GM04503 (cell line): ENCODE measurements around the gene RAB41.
A peak's percentile ranks its signal among the peaks of the same experiment; 100 is the strongest.
"Not testable (repeated sequence)": the region's sequence is repeated elsewhere in the genome, so short reads cannot be mapped to it uniquely, and the experiment has no call there.

Experiments used
- DNase-seq: peaks from one replicate; pipeline ENCODE4 v3.0.0-alpha.2; 2012; ENCODE audit warnings: low read depth

RAB41 gene

DNA sequence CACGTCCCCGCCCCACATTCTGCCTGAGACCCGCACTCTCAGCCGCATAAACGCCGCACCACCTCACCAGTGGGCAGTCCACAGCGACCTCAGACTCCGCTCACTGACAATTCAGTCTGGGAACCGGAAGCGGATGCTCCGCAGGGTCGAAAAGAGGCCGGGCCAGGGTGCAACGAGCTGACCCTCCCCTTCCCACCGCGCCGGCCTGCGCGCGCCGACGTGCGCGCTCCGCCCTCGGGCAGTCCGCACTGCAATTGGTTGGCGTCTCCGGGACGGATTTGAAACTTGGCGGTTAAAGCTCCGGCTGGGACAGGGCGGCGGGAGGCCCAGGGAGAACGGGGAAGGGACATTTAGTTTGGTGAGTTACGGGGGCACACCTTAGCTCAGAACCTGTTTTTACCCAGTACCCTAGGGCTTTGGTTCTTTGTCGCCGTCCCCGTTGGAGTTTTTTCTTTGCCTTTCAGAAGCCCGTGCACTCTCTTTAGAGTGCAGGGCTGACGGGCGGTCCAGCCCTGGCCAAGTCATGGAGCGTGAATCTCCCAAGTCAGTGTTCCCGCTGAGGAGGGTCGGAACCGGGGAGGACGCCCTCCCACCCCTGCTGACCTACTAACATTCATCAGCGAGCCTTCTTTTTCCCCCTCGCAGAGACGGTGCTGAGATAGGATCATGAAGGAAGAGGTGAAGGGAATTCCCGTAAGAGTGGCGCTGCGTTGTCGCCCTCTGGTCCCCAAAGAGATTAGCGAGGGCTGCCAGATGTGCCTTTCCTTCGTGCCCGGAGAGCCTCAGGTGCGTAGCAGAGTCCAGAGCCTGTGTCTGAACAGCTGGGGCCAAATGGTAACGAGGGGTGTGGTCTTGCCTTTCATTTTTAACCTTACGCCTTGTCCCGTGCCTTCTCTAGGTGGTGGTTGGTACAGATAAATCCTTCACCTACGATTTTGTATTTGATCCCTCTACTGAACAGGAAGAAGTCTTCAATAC is 8.1 kb downstream of the RAB41 start, which contains the start of the genes KIF4A and PDZD11:
KIF4A (plus strand) TSS at position 312 of the 978 bp plus-strand sequence; CDS start at position 667, 355 bp downstream.
PDZD11 (minus strand) TSS at position 135 of the 978 bp plus-strand sequence. CDS start 586 bp downstream, outside the sequence.
- peak; percentile 33 for DNase-seq

DNA sequence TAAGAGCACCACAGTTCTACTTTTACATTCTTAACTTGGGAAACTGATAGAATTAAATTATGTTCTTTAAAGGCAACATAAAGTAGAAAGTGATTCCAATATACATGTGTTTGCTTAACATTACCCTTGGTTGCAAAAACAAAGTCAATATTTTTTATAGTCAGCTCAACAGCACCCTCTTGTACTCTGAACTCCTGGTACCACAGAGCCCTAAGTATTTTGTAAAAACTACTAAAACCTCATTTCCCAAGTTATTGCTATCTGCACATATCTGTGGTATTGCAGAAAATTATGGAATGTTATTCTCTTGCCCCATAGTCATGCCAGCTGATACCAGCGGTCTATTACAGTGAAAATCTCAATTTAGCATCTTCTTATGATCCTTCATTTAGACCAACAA is 10.8 kb downstream of the RAB41 start:
- DNase-seq, result no peak

DNA sequence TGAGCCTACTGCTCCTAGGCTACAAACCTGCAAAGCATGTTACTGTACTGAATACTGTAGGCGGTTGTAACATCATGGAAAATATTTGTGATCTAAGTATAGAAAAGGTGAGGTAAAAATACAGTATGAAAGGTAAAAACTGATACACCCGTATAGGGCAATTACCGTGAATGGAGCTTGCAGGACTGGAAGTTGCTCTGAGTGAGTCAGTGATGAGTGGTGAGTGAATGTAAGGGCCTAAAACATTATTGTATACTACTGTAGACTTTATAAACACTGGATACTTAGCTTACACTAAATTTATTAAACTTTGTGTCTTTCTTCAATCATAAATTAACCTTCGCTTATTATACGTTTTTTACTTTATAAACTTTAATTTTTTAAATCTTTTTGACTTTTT is 11.6 kb downstream of the RAB41 start:
- no peak for DNase-seq

GRCh38 chrX:70301716-70302115 is 19.7 kb downstream of the RAB41 start:
- no peak for DNase-seq

DNA sequence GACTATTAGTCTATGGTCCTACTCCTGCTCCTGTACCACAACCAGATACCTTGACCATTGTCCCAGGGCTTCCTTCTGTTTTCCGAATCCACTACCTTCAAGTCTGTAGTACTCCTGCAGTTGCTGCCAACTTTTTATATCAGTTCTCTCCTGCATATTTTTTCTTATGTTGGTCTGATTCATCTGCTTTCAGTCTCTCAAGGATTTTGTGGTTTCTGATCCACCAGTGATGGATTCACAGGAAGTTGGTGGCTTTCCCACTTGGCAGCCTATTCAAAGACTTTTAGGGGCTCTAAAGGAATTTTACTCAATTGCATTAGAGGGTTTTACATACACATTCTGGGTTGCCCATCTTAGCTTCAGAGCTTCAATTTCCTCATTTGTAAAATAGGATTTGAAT is 31.5 kb downstream of the RAB41 start:
- no peak for DNase-seq

DNA sequence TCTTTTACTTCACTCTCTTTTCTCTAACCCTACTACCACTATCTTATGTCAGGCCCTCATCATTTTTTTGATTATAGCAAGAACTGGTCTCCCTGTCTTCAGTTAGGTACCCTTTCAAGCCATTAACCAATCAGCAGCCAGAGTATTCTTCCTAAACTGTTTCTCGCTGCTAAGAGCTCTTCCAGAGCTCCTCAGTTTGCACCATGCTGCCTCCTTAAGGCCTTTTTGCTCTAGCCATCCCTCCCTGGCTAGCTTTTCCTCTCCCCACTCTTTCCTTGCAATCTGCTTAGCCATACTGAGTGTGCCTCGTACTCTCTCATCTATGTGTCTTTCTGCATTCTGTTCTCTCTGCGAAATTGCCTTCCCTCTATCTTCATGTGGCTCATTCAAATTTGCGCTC is 40.8 kb downstream of the RAB41 start:
- DNase-seq, result no peak

- DNase-seq, result not testable (repeated sequence)
These were observed 41.7 kb downstream of the RAB41 start for GRCh38 chrX:70323628-70324027.

DNA sequence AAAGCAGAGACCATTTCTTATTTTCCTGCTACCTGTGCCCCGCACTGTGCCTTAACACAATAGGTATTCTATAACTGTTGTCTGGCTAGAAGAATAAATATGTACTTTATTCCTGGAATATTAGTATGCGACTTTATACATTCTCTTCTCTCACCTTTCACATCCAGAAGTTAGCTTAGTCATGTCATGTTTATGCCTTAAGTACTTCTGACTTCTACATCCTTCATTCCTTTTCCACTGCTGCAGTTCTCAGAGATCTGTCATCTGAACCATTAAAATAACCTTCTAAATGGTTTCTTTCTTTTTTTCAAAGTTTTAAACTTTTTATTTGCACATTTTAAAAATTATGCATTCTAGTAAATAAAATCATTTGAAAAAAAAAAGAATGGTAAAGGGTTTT is 42.4 kb downstream of the RAB41 start:
- DNase-seq, result no peak

DNA sequence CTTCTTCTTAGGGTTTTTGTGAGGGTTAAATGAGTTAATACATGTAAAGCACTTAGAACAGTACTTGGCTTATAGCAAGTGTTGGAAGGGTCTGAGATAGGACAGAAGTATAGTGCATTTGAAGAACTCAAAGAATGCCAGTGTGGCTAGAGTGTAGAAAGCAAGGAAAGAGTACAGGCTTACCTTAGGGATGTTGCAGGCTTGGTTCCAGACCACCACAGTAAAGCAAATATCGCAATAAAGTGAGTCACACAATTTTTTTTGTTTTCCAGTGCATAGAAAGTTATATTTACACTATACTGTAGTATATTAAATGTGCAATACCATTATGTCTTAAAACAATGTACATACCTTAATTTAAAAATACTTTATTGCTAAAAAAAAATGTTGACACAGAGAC is 49.2 kb downstream of the RAB41 start:
- DNase-seq, result no peak

DNA sequence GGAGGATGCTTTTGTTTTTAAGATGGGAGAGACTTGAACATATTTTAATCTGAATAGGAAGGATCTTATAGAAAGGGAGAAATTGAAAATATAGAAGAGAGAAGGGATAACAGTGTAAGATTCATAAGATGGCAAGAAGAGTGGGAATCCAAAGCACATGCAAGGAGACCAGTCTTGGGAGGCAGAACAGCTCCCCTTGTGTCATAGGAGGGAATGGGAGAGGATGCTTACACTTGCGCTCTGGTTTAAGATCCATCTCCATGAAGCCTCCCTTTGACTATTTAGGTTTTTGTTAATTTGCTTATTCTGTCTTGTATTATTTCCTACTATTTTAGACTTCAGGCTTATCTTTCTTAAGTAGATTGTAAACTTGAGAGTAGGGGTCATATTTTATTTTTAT is 50.6 kb downstream of the RAB41 start:
- no peak for DNase-seq
